Adrenal gland (tissue), 12 donors: ENCODE data around the gene TBC1D16. TPM values are rescaled to one million over a fixed set of nuclear protein-coding genes. Genes with fewer than 3 reads are reported as not detected.

Source experiments
- DNase-seq, 7 donors: peaks; one replicate each; pipeline ENCODE4 v3.0.0-alpha.2; 2019 to 2020
- H3K27ac ChIP-seq, 5 donors: fragments of 200-600 bp; sonication (generic) in 4 of 5; 1 replicate in 3 of 5; 2 replicates in 2 of 5; pipeline versions ENCODE4 v1.5.1 to v1.8.0; 2016 to 2020; ENCODE audit warnings: mild to moderate bottlenecking in 1 of 5
- H3K27me3 ChIP-seq: fragments of 200-600 bp; 2 replicates; pipeline ENCODE4 v1.8.0; 2021
- H3K36me3 ChIP-seq, 2 donors: fragments of 200-600 bp; replicated peaks in 1 of 2; 1 replicate in 1 of 2; 2 replicates in 1 of 2; pipeline versions ENCODE4 v1.5.1 to v1.8.0; 2018 to 2022
- H3K4me1 ChIP-seq, 2 donors: fragments of 200-600 bp; replicated peaks in 1 of 2; 1 replicate in 1 of 2; 2 replicates in 1 of 2; pipeline versions ENCODE4 v1.5.1 to v1.8.0; 2018 to 2021
- H3K4me3 ChIP-seq, 4 donors: fragments of 200-600 bp; sonication (generic) in 3 of 4; one replicate each; pipeline ENCODE4 v1.5.1; 2016 to 2018
- H3K9me3 ChIP-seq, 3 donors: fragments of 200-600 bp; sonication (generic) in 1 of 3; replicated peaks in 1 of 3; 1 replicate in 2 of 3; 2 replicates in 1 of 3; pipeline versions ENCODE4 v1.5.1 to v1.8.0; 2016 to 2021
- CTCF ChIP-seq, 6 experiments: fragments of 450-650 bp in 4 of 6; fragments of 200-600 bp in 2 of 6; sonication (generic) in 1 of 6; IDR thresholded peaks; 1 replicate in 5 of 6; 2 replicates in 1 of 6; pipeline versions ENCODE4 v1.5.1 to v1.8.0; 2016 to 2021; ENCODE audit warnings: antibody characterized with exemption in 6 of 6, mild to moderate bottlenecking in 2 of 6, moderate library complexity in 1 of 6
- POLR2A ChIP-seq, 2 donors: fragments of 450-650 bp; IDR thresholded peaks; one replicate each; pipeline ENCODE4 v1.6.1; 2017; ENCODE audit warnings: antibody characterized with exemption in 2 of 2, mild to moderate bottlenecking in 2 of 2, moderate library complexity in 1 of 2
- WGBS, 4 donors: extraction: QIAGEN DNeasy Blood & Tissue Kit in 2 of 4; methylation state at CpG; one replicate each; pipeline versions ENCODE4 v1.1.5 to v1.1.7; 2013 to 2017; 5-methylcytosine and 5-hydroxymethylcytosine counted together
- intact Hi-C, 2 donors: fragments of 100-400 bp; cut with DNase I; formaldehyde crosslinking; loops; one replicate each; pipeline versions ENCODE4 v1.14.1 to v1.15.0; 2022 to 2023
- polyA plus RNA-seq, 3 donors: library from polyadenylated mRNA; stranded (reverse); fragments of 200-250 nt in 2 of 3; fragments of 350-450 nt in 1 of 3; fragmentation: Illumina TruSeq in 1 of 3; extraction: RNeasy Lipid Tissue Mini Kit (QIAGEN cat#74804) in 1 of 3; gene quantifications; one replicate each; pipeline ENCODE4 v1.2.3, GENCODE V29; 2013 to 2014
- total RNA-seq, 9 donors: library from RNA; depleted of rRNA in 4 of 9; stranded (reverse); fragments of >200 nt in 4 of 9; fragments of 120-200 nt in 1 of 9; fragmentation: NEBNext Ultra II Directional in 1 of 9; extraction: Animal tissue kit (Norgen Biotek cat#: 25700) in 1 of 9; gene quantifications; one replicate each; pipeline versions ENCODE4 v1.1.0 to v1.2.4, GENCODE V29; 2013 to 2023
- donor health status: healthy with polysubstance abuse.
- donor health status: Bipolar disorder and iron deficiency.
- donor health status: DM: yes; HTN: yes; CAD: no.
- donor health status: DM: no; HTN: no; CAD: no.
- donor health status: DM: no; HTN: no; CAD: no.
- donor health status: DM: yes; HTN: yes; CAD: no.

The TBC1D16 gene
- total and polyA plus RNA-seq, 12 donors: 4.2 to 62.5 (median 29.5) TPM

- Histone ChIP-seq H3K4me3 (no peak overlapping the region), H3K9me3 (no peaks in the 10 kb centered on the region), H3K36me3 (peaks cover 0 to 28% of the 10 kb centered on the region in 2 donors), H3K27me3 (no peaks in the 10 kb centered on the region), H3K4me1 (peaks cover 8 to 17% of the 10 kb centered on the region in 2 donors), H3K27ac (no peak overlapping the region)
- peak in 2 of 7 donors; percentile 5 to 41 for DNase-seq
- TF ChIP-seq CTCF (IDR thresholded peaks at IDR 0.05) (no peak), POLR2A (IDR thresholded peaks at IDR 0.05) (no peak)
- intact Hi-C loops: no loop called here
- WGBS, 4 donors: 81 to 96% (median 89%) methylated on average over 9 to 10 of the region's 10 CpGs
These were observed 87.2 kb downstream of the TBC1D16 start for GRCh38 chr17:79948406-79948944.

- TF ChIP-seq CTCF (IDR thresholded peaks at IDR 0.05): no peak
- no peak for TF ChIP-seq POLR2A (IDR thresholded peaks at IDR 0.05)
- peaks cover 0 to 28% of the 10 kb centered on the region in 2 donors for H3K36me3 ChIP-seq
- H3K27ac ChIP-seq: no peak overlapping the region
- no peak overlapping the region for H3K4me3 ChIP-seq
- H3K9me3 ChIP-seq: no peaks in the 10 kb centered on the region
- H3K4me1 ChIP-seq: peaks cover 0 to 8% of the 10 kb centered on the region in 2 donors
- WGBS, 4 donors: 93 to 98% (median 95%) methylated on average over 22 to 31 of the region's 31 CpGs
- peak in 6 of 7 donors; percentile 8 to 39 (median 11) for DNase-seq
- H3K27me3 ChIP-seq: no peaks in the 10 kb centered on the region
- intact Hi-C loops: no loop called here
These were observed 88.2 kb downstream of the TBC1D16 start for GRCh38 chr17:79947351-79948031.

GRCh38 chr17:79946352-79947231 lies 89.1 kb downstream of the TBC1D16 start:
- Histone ChIP-seq H3K27ac (no peak overlapping the region), H3K27me3 (no peaks in the 10 kb centered on the region), H3K36me3 (peaks cover 0 to 28% of the 10 kb centered on the region in 2 donors), H3K9me3 (no peaks in the 10 kb centered on the region), H3K4me3 (no peak overlapping the region), H3K4me1 (peaks cover 0 to 7% of the 10 kb centered on the region in 2 donors)
- TF ChIP-seq POLR2A (IDR thresholded peaks at IDR 0.05): no peak
- TF ChIP-seq CTCF (IDR thresholded peaks at IDR 0.05): no peak
- 93 to 96% (median 94%) methylated on average over 11 to 25 of the region's 25 CpGs for WGBS, 4 donors
- intact Hi-C loops: no loop called here
- DNase-seq: peak in 3 of 7 donors; percentile 6 to 16 (median 10)
